ENCODE data around the gene BSG.

BSG gene

GRCh38 chr19:572140-572742 lies at the start of gene BSG:
Gene BSG (plus strand): TSS chr19:572596. CDS start chr19:572635, 39 bp downstream.
- DNase-seq, result peak; percentile 76

DNA sequence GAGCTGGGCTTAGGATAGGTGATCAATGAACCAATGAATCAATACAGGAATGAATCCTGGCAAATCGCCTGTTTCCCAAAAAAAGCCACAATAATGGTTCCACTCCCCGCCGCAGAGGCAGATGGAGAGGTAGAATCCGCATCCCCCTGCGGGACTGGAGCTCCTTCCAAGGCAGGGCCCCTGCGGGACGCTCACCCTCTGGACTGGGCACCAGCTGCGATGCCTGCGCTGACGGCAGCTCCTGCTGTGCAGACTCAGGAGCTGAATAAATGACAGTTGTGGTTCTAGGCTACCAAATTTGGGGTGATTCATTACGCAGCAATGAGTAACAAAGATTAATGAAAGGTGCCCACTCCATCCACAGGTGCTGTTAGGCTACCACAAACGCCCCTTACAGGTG lies 49.7 kb upstream of the BSG start:
- DNase-seq, result no peak

- no peak for DNase-seq
Measured at GRCh38 chr19:524062-524674, 48.2 kb upstream of the BSG start.

- no peak for DNase-seq
Measured at GRCh38 chr19:525029-525428, 47.4 kb upstream of the BSG start.

GRCh38 chr19:525857-526419 lies 46.5 kb upstream of the BSG start:
- DNase-seq, result no peak

DNA sequence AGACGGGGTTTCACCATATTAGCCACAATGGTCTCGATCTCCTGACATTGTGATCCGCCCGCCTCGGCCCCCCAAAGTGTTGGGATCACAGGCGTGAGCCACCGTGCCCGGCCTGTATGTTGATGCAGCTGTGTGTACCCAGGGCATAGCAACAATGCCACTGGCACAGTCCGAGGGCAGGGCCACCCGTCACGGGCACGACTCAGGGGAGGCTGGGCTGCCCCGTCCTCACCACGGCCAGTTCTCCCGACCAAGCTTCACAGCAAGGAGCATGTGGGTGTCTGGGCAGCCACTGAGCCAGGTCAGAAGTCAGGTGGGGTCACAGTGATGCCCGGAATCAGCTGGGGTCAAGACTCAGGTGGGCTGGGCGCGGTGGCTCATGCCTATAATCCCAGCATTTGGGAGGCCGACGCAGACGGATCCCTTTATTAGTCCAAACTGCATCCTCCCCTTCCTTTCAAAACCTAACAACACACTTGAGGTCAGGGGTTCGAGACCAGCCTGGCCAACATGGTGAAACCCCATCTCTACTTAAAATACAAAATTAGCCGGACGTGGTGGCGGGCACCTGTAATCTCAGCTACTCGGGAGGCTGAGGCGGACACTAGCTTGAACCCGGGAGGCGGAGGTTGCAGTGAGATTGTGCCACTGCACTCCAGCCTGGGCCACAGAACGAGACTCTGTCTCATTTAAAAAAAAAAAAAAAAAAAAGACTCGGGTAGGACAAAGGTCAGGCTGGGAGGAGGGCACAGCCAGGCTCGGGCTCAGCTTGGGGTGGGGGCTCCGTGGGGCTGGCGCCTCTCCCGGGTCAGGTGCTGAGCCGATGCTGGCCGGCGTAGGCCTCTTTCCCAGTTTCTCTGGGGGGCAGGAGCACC lies 42.0 kb upstream of the BSG start:
- no peak for DNase-seq

DNA sequence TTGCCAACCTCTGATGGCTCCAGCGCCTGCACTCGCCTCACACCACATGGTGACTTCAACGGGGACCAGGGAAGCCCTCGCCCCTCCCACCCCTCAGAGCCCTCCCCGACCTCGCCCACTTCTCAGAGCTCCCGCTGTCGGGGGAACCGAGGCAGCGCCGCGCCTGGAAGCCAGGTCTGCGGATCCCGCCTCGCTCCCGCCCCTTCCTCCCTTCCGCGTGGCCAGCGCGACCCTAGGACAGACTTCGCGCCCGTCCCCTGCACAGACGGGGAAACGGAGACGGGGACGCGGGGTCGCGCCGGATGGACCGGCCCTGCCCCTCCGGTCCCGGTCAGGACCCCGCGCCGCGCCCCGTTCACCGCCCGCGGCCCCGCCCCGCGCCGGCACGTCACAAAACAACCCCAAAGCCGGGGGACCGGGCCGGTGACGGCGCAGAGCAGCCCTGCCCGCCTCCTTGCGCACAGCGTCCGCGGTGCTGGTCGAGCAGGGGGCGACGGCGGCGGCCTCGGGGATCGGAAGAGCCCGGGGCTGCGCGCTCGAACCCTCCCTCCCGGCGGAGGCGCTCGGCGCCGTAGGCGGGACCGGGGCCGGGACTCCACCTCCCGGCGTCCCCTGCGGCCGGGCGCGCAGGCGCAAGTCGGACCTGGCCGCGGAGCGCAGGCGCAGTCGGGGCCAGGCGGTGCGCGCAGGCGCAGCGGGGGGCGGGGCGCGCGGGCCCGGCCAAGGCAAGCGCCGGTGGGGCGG lies 41.2 kb upstream of the BSG start:
- no peak for DNase-seq

DNA sequence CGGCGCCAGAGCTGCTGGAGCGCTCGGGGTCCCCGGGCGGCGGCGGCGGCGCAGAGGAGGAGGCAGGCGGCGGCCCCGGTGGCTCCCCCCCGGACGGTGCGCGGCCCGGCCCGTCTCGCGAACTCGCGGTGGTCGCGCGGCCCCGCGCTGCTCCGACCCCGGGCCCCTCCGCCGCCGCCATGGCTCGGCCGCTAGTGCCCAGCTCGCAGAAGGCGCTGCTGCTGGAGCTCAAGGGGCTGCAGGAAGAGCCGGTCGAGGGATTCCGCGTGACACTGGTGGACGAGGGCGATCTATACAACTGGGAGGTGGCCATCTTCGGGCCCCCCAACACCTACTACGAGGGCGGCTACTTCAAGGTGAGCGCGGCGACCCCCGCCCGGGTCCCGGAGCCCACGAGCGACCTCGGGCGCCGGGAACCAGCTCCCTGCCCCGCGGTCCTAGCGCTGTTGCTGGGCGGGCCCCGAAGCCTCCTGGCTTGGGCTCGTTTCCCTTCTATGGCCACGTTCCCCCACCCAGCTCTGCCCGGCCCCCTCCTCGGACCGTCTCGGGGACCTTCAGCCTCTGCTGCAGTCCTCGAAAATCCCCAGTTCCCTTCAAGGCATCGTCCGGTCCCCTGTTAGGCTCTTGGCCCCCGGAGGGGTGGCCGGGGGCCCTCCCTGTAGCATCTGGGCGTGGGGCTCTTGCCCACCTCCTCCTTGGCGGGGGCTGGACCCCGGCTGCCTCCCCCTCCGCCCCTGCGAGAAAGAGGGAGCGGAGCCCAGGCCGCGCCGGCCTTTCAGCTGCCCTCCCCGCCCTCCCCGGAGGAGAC lies 40.4 kb upstream of the BSG start, which contains the start of gene CDC34:
CDC34 (plus strand) TSS at position 8 of the 808 bp plus-strand sequence; CDS start at position 180, 172 bp downstream.
- no peak for DNase-seq

- DNase-seq, result no peak
Measured at GRCh38 chr19:532561-533363, 39.6 kb upstream of the BSG start.

- DNase-seq, result no peak
Measured at GRCh38 chr19:533364-534058, 38.9 kb upstream of the BSG start.

GRCh38 chr19:534088-534487 lies 38.3 kb upstream of the BSG start:
- no peak for DNase-seq

GRCh38 chr19:535017-535835 lies 37.2 kb upstream of the BSG start:
- no peak for DNase-seq

DNA sequence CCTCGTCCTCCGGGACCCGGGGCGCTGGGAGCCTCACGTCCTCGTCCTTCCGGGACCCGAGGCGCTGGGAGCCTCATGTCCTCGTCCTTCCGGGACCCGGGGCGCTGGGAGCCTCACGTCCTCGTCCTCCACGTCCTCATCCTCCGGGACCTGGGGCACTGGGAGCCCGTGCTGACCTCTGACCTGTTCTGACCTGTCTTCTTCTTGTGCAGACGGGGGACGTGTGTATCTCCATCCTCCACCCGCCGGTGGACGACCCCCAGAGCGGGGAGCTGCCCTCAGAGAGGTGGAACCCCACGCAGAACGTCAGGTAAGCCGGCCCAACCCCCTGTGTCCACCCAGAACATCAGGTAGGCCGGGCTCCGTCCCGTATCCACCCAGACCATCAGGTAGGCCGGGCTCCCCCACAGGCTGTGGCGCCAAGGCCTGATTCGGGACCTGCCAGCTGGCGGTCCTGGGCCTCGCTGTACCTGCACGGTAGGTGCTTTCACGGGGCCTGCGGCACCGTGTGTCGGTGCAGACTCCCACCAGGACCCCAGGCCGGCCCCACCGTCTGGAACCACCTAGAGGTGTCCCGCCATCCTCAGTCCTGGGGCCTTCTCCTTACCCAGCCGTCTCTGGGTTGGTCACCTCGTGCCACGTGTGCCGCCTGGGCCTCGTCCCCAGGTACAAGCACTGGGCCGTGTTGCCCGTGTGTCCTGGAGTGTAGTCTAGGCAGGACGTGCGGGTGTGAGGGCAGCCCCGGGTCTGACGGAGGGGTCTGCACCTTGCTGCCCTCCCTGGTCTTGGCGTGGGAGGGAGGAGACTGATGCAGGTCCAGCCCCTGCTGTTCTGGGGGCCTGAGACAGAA lies 36.1 kb upstream of the BSG start:
- no peak for DNase-seq

GRCh38 chr19:536881-537404 lies 35.5 kb upstream of the BSG start:
- no peak for DNase-seq

DNA sequence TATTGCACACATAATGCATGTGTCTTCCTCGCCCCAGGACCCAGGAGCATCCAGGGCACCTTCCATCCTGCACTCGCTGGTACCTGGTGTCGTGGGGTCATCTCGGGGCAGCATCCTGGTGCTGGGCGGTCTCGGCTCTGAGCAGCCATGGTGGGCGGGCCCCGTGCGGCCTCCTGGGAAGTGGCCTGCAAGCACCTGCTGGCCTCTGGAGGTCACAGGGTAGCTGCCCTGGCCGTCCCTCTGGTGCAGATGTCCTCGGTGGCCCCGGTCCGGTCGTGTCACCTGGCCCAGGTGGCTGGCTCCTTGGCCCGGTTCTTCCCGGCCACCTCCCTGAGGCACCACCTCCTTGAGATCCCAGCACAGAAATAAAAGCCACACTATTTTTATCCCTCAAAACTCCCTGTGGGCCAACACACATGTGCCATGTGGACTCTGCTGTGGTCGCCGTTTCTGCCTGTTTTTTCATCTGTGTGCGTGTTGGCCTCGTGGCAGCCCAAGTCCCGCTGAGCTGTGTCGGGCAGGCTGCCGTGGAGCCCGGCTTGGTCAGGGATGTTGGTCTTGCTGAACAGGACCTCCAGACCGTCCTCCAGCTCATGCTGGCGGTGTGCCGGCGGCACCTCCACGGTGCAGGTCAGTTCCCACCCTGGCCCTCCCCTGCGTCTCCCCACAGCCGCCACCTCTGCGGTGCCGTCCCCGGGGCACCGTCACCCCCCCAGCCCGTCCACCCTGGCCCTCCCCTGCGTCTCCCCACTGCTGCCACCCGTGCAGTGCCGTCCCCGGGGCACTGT lies 33.6 kb upstream of the BSG start:
- DNase-seq, result no peak

- DNase-seq, result no peak
Measured at GRCh38 chr19:539429-540030, 32.9 kb upstream of the BSG start.
